Psoas muscle (tissue), 8 donors: ENCODE measurements around the gene L2HGDH. TPM values are rescaled to one million over a fixed set of nuclear protein-coding genes. Genes with fewer than 3 reads are reported as not detected.

Source experiments
- ATAC-seq, 4 donors: fragments of 200-7000 bp; cut with Tn5 transposase; one replicate each; pipeline ENCODE4 v1.9.1; 2020; ENCODE audit warnings: moderate library complexity in 3 of 4, mild to moderate bottlenecking in 2 of 4
- DNase-seq, 2 donors: peaks; one replicate each; pipeline ENCODE4 v3.0.0-alpha.2; 2020
- H3K27ac ChIP-seq: fragments of 200-600 bp; one replicate; pipeline ENCODE4 v1.8.0; 2022
- H3K27me3 ChIP-seq, 3 donors: fragments of 200-600 bp in 1 of 3; one replicate each; pipeline versions ENCODE4 v1.6.1 to v1.8.0; 2013 to 2022; ENCODE audit warnings: low read length in 2 of 3, mild to moderate bottlenecking in 2 of 3, moderate library complexity in 1 of 3; ENCODE audit not compliant: insufficient read depth in 3 of 3
- H3K36me3 ChIP-seq, 2 donors: fragments of 200-600 bp in 1 of 2; one replicate each; pipeline versions ENCODE4 v1.6.1 to v1.8.0; 2013 to 2022; ENCODE audit warnings: low read depth in 1 of 2, mild to moderate bottlenecking in 1 of 2, moderate library complexity in 1 of 2; ENCODE audit not compliant: insufficient read depth in 1 of 2
- H3K4me1 ChIP-seq: fragments of 200-600 bp; one replicate; pipeline ENCODE4 v1.8.0; 2022
- H3K4me3 ChIP-seq: fragments of 200-600 bp; one replicate; pipeline ENCODE4 v1.8.0; 2022; ENCODE audit warnings: mild to moderate bottlenecking
- H3K9me3 ChIP-seq: fragments of 200-600 bp; one replicate; pipeline ENCODE4 v1.8.0; 2022
- WGBS, 3 donors: extraction: QIAGEN DNeasy Blood & Tissue Kit; methylation state at CpG; one replicate each; pipeline versions ENCODE4 v1.1.6 to v1.1.7; 2013; 5-methylcytosine and 5-hydroxymethylcytosine counted together
- intact Hi-C, 2 donors: fragments of 100-400 bp; cut with DNase I; formaldehyde crosslinking; loops; one replicate each; pipeline versions ENCODE4 v1.11.0 to v1.14.2; 2022
- polyA plus RNA-seq, 3 donors: library from polyadenylated mRNA; stranded (reverse); fragments of 200-250 nt; gene quantifications; one replicate each; pipeline ENCODE4 v1.2.3, GENCODE V29; 2013
- total RNA-seq, 4 donors: library from RNA; stranded (reverse); fragmentation: NEBNext Ultra II Directional in 2 of 4; extraction: Animal tissue kit (Norgen Biotek cat#: 25700) in 2 of 4; gene quantifications; one replicate each; pipeline versions ENCODE4 v1.2.1 to v1.2.4, GENCODE V29; 2021 to 2023
- TF ChIP-seq, protein P1 (sequence below): fragments of 200-600 bp; IDR thresholded peaks from one replicate; pipeline ENCODE4 v1.8.0; 2022; ENCODE audit warnings: antibody characterized with exemption
- donor health status: healthy with polysubstance abuse.
- donor health status: DM: no; HTN: no; CAD: no; lungs with moderate emphysema.
- donor health status: Bipolar disorder and iron deficiency.
- donor health status: healthy.
- donor health status: DM: yes; HTN: yes; CAD: no.
- donor health status: DM: no; HTN: no; CAD: no.
- donor health status: DM: no; HTN: no; CAD: no.
- donor health status: DM: yes; HTN: yes; CAD: no.

Gene L2HGDH
- total and polyA plus RNA-seq, 7 donors = 3.5 to 10.9 (median 10.0) TPM

DNA sequence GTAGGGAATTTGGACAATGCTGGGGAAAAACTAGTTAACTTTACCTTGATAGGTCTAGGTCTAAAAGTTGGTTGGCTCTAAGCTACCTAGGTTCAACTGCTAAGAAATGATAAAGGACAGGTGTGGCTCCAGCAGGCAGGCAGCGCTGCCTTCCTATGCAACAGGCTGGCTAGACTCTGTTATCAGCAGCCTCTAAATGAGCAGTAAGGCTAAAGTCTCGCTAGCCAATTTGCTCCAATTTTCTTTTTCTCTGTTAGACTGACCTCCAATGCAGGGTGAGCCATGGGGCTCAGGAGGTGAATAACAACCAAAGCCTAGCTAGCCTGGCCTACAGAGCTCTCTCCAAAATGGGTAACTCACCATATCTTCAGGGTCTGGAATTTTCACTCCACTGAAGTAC is 26.6 kb upstream of the L2HGDH start:
- 98 to 100% (median 100%) methylated on average over 2 of the region's 2 CpGs for WGBS, 3 donors
- Histone ChIP-seq H3K9me3 (no peaks in the 10 kb centered on the region), H3K36me3 (peaks cover 0 to 7% of the 10 kb centered on the region in 2 donors), H3K27me3 (no peaks in the 10 kb centered on the region), H3K4me3 (no peak overlapping the region), H3K27ac (no peak overlapping the region), H3K4me1 (peaks cover 20% of the 10 kb centered on the region)
- no peak for DNase-seq
- intact Hi-C loops = no loop called here
- no peak for ATAC-seq
- TF ChIP-seq, protein P1, sequence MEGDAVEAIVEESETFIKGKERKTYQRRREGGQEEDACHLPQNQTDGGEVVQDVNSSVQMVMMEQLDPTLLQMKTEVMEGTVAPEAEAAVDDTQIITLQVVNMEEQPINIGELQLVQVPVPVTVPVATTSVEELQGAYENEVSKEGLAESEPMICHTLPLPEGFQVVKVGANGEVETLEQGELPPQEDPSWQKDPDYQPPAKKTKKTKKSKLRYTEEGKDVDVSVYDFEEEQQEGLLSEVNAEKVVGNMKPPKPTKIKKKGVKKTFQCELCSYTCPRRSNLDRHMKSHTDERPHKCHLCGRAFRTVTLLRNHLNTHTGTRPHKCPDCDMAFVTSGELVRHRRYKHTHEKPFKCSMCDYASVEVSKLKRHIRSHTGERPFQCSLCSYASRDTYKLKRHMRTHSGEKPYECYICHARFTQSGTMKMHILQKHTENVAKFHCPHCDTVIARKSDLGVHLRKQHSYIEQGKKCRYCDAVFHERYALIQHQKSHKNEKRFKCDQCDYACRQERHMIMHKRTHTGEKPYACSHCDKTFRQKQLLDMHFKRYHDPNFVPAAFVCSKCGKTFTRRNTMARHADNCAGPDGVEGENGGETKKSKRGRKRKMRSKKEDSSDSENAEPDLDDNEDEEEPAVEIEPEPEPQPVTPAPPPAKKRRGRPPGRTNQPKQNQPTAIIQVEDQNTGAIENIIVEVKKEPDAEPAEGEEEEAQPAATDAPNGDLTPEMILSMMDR = no peak

DNA sequence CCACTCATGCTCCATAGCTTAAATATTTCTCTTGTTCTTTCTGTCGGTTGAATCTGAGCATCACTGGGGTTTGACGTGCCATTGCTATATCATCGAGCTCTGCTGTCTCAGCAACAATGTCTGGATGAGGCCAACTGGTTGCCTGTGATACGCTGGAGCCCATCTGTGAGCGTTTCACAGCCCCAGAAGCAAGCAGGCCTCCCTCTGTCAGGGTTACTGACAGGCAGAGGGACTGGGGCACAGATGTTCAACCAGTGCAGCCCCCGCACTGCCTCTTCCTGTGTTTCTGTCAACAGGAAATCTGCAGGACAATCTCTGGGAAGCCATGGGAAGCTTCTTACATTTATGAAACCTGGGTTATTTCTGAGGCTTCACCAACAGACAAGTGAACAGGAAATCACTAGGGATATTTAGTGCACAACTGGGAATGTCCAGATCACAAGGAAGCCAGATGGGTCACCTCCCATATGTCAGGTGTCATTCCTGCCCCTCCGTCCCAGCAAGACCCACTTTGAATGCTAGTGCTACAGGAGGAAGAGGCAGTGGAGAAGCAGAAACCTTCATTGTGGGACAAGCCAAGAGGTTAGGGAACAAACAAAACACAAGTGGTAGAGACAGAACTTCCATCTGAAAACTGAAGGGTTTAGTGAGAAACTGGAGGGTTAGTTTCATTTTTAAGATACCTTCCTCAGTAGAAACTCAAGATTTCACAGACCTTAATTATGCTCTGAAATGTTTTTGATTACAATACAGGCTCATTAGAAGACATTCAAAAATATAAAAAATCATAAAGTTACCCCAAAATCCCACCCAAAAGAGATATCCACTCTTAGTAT is 24.2 kb upstream of the L2HGDH start:
- TF ChIP-seq, protein P1 = no peak
- Histone ChIP-seq H3K4me3 (no peak overlapping the region), H3K27ac (peak overlapping the region; percentile 66), H3K9me3 (no peaks in the 10 kb centered on the region), H3K27me3 (no peaks in the 10 kb centered on the region), H3K36me3 (peaks cover 0 to 14% of the 10 kb centered on the region in 2 donors), H3K4me1 (peaks cover 14% of the 10 kb centered on the region)
- intact Hi-C loops = no loop called here
- DNase-seq (peak; percentile 20 to 56), ATAC-seq (peak in 1 of 4 donors; percentile 30)
- 27 to 35% (median 32%) methylated on average over 7 of the region's 7 CpGs for WGBS, 3 donors

DNA sequence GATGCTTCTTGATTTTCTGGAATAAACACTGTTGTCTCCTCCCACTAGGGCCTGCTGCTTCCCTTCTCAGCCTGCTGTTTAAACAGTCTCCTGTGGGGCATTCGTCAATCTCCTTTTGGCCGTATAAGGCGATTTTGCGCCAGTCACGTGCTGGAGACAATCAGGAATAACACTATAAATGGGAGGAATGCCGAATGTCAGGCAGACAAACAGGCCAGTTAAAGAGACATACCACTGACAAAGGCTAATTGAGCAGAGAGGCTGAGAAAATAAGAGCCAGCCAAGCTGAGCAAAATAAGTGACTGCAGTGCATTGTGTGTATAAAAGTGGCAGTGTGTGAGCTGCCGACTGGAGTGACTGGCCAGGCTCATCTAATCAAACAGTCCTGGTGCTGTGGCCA is 23.4 kb upstream of the L2HGDH start:
- Histone ChIP-seq H3K27me3 (no peaks in the 10 kb centered on the region), H3K4me1 (peaks cover 14% of the 10 kb centered on the region), H3K4me3 (no peak overlapping the region), H3K27ac (peak overlapping the region; percentile 66), H3K9me3 (no peaks in the 10 kb centered on the region), H3K36me3 (peaks cover 0 to 15% of the 10 kb centered on the region in 2 donors)
- peak; percentile 18 to 59 (median 40) for ATAC-seq
- WGBS, 3 donors = 15 to 32% (median 25%) methylated on average over 7 of the region's 7 CpGs
- intact Hi-C loops = no loop called here
- TF ChIP-seq, protein P1 = no peak
- DNase-seq = peak in 1 of 2 donors; percentile 36

DNA sequence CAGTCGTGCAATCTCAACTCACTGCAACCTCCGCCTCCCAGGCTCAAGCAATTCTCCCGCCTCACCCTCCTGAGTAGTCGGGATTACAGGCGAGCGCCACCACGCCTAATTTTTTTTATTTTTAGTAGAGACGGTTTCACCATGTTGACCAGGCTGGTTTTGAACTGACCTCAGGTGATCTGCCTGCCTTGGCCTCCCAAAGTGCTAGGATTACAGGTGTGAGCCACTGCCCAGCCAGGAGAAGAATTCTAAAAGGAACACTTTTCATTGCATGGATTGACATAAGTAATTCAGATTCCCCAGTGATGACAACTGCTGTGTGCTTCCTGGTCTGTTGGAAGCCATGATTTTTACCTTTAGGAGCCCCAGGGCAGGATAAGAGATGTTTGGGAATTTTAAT is 22.2 kb upstream of the L2HGDH start:
- DNase-seq (no peak), ATAC-seq (no peak)
- TF ChIP-seq, protein P1 = no peak
- Histone ChIP-seq H3K27me3 (no peaks in the 10 kb centered on the region), H3K36me3 (peaks cover 0 to 27% of the 10 kb centered on the region in 2 donors), H3K4me3 (no peak overlapping the region), H3K4me1 (peaks cover 14% of the 10 kb centered on the region), H3K27ac (peak overlapping the region; percentile 32), H3K9me3 (no peaks in the 10 kb centered on the region)
- intact Hi-C loops = no loop called here
- 88 to 96% (median 92%) methylated on average over 8 of the region's 8 CpGs for WGBS, 3 donors
